ENCODE results near the gene ACAA1.

ACAA1 gene, protein sequence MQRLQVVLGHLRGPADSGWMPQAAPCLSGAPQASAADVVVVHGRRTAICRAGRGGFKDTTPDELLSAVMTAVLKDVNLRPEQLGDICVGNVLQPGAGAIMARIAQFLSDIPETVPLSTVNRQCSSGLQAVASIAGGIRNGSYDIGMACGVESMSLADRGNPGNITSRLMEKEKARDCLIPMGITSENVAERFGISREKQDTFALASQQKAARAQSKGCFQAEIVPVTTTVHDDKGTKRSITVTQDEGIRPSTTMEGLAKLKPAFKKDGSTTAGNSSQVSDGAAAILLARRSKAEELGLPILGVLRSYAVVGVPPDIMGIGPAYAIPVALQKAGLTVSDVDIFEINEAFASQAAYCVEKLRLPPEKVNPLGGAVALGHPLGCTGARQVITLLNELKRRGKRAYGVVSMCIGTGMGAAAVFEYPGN

DNA sequence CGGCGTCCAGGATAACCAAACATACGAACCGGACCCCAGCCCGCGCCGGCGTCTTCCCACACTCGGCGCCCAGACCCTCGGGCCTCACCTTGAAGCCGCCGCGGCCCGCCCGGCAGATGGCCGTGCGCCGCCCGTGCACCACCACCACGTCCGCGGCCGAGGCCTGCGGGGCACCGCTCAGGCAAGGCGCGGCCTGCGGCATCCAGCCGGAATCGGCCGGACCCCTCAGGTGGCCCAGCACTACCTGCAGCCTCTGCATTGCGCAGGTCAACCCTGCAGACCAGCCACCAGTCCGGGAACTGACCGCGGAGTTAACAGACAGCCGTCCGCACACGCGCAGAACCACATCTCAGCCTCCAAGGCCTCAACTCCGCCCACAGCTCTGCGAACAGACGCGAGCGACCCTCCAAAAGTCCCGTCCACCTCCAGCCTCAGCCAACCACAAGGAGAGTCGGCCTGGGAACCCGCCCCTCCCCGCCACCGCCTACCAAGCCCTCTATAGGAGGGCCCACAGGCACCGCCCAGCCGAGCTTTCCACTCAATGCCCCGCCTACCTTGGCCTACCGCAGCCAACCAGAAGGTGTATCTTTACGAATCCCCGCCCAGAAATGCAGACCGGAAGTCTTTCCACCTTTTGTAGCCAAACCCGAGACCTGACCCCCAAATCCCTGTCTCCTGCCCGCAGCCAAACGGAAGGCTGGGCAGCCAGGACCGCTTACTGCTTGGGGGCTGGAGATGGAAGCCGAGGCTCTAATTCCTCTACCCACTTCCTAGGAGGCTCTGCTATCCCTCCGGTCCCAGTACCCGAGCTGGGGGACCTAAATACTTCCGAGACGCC, at the start of gene ACAA1:
ACAA1 (minus strand) TSS at position 351 of the 838 bp plus-strand sequence; CDS start at position 259, 92 bp downstream.
- no peak within 1 kb of the TSS for H3K4me3 ChIP-seq (IDR thresholded peaks at IDR 0.05; ENCODE audit: insufficient read depth, low read depth, low read length)
- H3K27me3 ChIP-seq (ENCODE audit: insufficient read depth, low read depth), result no peaks in the 10 kb centered on the region
- H3K9ac ChIP-seq, result peak within 1 kb of the TSS; percentile 58; the same call in 1 of the 2 replicates
- TF ChIP-seq, protein P1, sequence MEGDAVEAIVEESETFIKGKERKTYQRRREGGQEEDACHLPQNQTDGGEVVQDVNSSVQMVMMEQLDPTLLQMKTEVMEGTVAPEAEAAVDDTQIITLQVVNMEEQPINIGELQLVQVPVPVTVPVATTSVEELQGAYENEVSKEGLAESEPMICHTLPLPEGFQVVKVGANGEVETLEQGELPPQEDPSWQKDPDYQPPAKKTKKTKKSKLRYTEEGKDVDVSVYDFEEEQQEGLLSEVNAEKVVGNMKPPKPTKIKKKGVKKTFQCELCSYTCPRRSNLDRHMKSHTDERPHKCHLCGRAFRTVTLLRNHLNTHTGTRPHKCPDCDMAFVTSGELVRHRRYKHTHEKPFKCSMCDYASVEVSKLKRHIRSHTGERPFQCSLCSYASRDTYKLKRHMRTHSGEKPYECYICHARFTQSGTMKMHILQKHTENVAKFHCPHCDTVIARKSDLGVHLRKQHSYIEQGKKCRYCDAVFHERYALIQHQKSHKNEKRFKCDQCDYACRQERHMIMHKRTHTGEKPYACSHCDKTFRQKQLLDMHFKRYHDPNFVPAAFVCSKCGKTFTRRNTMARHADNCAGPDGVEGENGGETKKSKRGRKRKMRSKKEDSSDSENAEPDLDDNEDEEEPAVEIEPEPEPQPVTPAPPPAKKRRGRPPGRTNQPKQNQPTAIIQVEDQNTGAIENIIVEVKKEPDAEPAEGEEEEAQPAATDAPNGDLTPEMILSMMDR (conservative IDR thresholded peaks at IDR 0.05; ENCODE audit: low read depth, low read length), result no peak
- peaks cover 5% of the 10 kb centered on the region for H3K4me1 ChIP-seq (ENCODE audit: low read depth, poor library complexity, severe bottlenecking)
- H3K27ac ChIP-seq, result no peak within 1 kb of the TSS
- peak within 1 kb of the TSS; percentile 81 for H2AFZ ChIP-seq (ENCODE audit: low read depth)
- no peaks in the 10 kb centered on the region for H3K79me2 ChIP-seq (ENCODE audit: insufficient read depth, low read depth)
- H3K4me2 ChIP-seq, result peak within 1 kb of the TSS; percentile 76
- no peaks in the 10 kb centered on the region for H3K36me3 ChIP-seq (ENCODE audit: insufficient read depth)
- H4K20me1 ChIP-seq (ENCODE audit: insufficient read depth), result no peaks in the 10 kb centered on the region

DNA sequence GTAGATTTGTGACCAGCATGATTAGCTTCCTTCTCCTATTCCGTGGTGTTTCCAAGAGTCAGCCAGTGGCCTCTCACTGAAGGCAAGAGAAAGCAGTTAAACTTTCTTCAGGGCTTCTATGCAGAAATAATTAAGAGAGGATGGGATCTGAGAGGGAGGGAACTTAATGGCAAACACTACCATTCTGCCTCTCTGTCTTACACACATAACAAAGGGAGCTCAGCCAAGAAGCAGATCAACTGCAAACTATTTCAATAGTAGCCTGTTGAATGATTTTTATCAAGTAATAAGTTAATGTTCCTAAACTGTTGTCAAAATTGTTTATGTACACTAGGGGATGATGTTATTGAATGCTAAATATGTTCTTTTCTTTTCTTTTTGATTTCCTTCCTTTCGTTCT, 40.3 kb upstream of the ACAA1 start:
- Histone ChIP-seq H3K36me3 (ENCODE audit: insufficient read depth) (no peaks in the 10 kb centered on the region), H4K20me1 (ENCODE audit: insufficient read depth) (no peaks in the 10 kb centered on the region), H3K4me3 (IDR thresholded peaks at IDR 0.05; ENCODE audit: insufficient read depth, low read depth, low read length) (no peak overlapping the region), H3K27ac (no peak overlapping the region), H3K79me2 (ENCODE audit: insufficient read depth, low read depth) (peaks cover 10% of the 10 kb centered on the region; the same call in 1 of the 2 replicates), H3K4me1 (ENCODE audit: low read depth, poor library complexity, severe bottlenecking) (no peaks in the 10 kb centered on the region), H3K4me2 (no peak overlapping the region), H3K9ac (no peak overlapping the region), H2AFZ (ENCODE audit: low read depth) (no peak overlapping the region), H3K27me3 (ENCODE audit: insufficient read depth, low read depth) (no peaks in the 10 kb centered on the region)
- TF ChIP-seq, protein P1 (conservative IDR thresholded peaks at IDR 0.05; ENCODE audit: low read depth, low read length), result no peak

DNA sequence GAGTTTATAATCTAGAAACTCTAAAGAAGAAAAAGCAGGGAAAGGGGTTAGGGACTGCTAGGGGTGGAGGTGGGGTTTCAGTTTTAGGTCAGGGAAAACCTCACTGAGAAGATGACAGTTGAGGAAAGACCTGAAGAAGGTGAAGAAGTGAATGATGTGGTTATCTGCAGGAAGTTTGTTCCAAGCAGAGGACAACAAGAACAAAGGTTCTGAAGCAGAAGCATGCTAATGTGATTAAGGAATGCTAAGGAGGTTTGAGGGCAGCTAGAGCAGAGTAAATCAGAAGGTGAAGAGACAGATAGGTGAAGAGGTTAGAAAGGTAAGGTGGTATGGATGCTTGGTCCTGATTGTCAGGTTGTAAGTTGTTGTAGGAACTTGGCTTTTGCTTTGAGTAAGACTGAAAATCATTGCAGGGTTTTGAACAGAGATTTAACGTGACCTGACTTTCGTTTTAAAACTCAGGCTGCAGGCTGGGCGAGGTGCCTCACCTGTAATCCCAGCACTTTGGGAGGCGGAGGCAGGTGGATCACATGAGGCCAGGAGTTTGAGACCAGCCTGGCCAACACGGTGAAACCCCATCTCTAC, 37.0 kb upstream of the ACAA1 start:
- Histone ChIP-seq H2AFZ (ENCODE audit: low read depth) (no peak overlapping the region), H3K4me2 (no peak overlapping the region), H3K79me2 (ENCODE audit: insufficient read depth, low read depth) (peaks cover 25% of the 10 kb centered on the region; the same call in 1 of the 2 replicates), H3K27ac (no peak overlapping the region), H4K20me1 (ENCODE audit: insufficient read depth) (no peaks in the 10 kb centered on the region), H3K27me3 (ENCODE audit: insufficient read depth, low read depth) (no peaks in the 10 kb centered on the region), H3K4me3 (IDR thresholded peaks at IDR 0.05; ENCODE audit: insufficient read depth, low read depth, low read length) (no peak overlapping the region), H3K4me1 (ENCODE audit: low read depth, poor library complexity, severe bottlenecking) (no peaks in the 10 kb centered on the region), H3K9ac (no peak overlapping the region), H3K36me3 (ENCODE audit: insufficient read depth) (no peaks in the 10 kb centered on the region)
- TF ChIP-seq, protein P1 (conservative IDR thresholded peaks at IDR 0.05; ENCODE audit: low read depth, low read length), result no peak

DNA sequence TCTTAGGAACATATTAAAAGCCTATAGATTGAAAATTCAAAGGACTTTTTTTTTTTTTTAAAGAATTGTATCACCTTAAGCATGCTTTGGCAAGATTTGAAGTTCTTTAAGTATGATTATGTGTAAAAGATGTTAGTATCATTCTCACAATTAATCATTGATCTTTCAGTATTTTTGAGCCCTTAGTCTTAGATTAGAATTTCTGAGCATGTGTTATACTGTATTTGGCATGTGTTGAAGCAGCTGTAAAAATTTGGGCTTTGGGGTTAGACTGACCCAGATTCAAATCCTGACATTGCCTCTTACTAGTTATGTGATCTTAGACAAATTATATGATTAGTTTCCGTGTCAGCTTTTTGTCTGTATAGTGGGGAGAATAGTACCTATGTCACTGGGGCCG, 34.7 kb upstream of the ACAA1 start:
- Histone ChIP-seq H3K4me1 (ENCODE audit: low read depth, poor library complexity, severe bottlenecking) (peaks cover 6% of the 10 kb centered on the region), H4K20me1 (ENCODE audit: insufficient read depth) (no peaks in the 10 kb centered on the region), H3K27ac (no peak overlapping the region), H3K4me2 (no peak overlapping the region), H3K27me3 (ENCODE audit: insufficient read depth, low read depth) (no peaks in the 10 kb centered on the region), H3K9ac (no peak overlapping the region), H3K36me3 (ENCODE audit: insufficient read depth) (no peaks in the 10 kb centered on the region), H2AFZ (ENCODE audit: low read depth) (no peak overlapping the region), H3K79me2 (ENCODE audit: insufficient read depth, low read depth) (peaks cover 45% of the 10 kb centered on the region), H3K4me3 (IDR thresholded peaks at IDR 0.05; ENCODE audit: insufficient read depth, low read depth, low read length) (no peak overlapping the region)
- TF ChIP-seq, protein P1 (conservative IDR thresholded peaks at IDR 0.05; ENCODE audit: low read depth, low read length), result no peak

Measured in KMS-11 (cell line).